Activated T-cell treated with anti-CD3 and anti-CD28 coated beads, Interleukin-2, amount 50 U/mL, for 72 hours (primary cell): ENCODE measurements around the gene ZNF408. TPM values are rescaled to one million over a fixed set of nuclear protein-coding genes. Genes with fewer than 3 reads are reported as not detected.

Experiments used
- ATAC-seq, 2 donors: fragments of 150-1000 bp; cut with Tn5 transposase; replicated peaks in 1 of 2; 2 replicates each; pipeline ENCODE4 v1.10.0; 2021; ENCODE audit warnings: moderate library complexity in 2 of 2, mild to moderate bottlenecking in 1 of 2
- DNase-seq, 2 donors: peaks; one replicate each; pipeline ENCODE4 v3.0.0; 2021 to 2022; ENCODE audit warnings: mixed read lengths in 1 of 2
- H3K27ac Mint-ChIP-seq: one replicate; pipeline ENCODE4 v1.8.0; 2022; ENCODE audit warnings: mild to moderate bottlenecking, moderate library complexity, mixed read lengths
- H3K27me3 Mint-ChIP-seq: one replicate; pipeline ENCODE4 v1.8.0; 2022; ENCODE audit warnings: low read depth, mixed read lengths
- H3K36me3 Mint-ChIP-seq, 2 donors: one replicate each; pipeline ENCODE4 v1.8.0; 2022; ENCODE audit warnings: mixed read lengths in 2 of 2, mild to moderate bottlenecking in 1 of 2; ENCODE audit not compliant: insufficient read depth in 2 of 2
- H3K4me1 Mint-ChIP-seq: one replicate; pipeline ENCODE4 v1.8.0; 2022; ENCODE audit warnings: low read depth, mixed read lengths
- H3K4me3 Mint-ChIP-seq, 2 donors: one replicate each; pipeline ENCODE4 v1.8.0; 2022; ENCODE audit warnings: mild to moderate bottlenecking in 2 of 2, mixed read lengths in 2 of 2, moderate library complexity in 2 of 2
- H3K9me3 Mint-ChIP-seq, 2 donors: one replicate each; pipeline ENCODE4 v1.8.0; 2022; ENCODE audit warnings: mixed read lengths in 2 of 2
- total RNA-seq, 2 donors: library from RNA; stranded (reverse); gene quantifications; one replicate each; pipeline ENCODE4 v1.2.3, GENCODE V29; 2022

The ZNF408 gene
- total RNA-seq = 10 to 100 TPM; 17.8 to 18.2 TPM

- Mint-ChIP-seq H3K4me3 (peak within 1 kb of the TSS; percentile 96 to 99), H3K9me3 (no peaks in the 10 kb centered on the region), H3K27me3 (no peaks in the 10 kb centered on the region), H3K4me1 (peaks cover 39% of the 10 kb centered on the region), H3K27ac (peak within 1 kb of the TSS; percentile 94), H3K36me3 (peaks cover 5 to 8% of the 10 kb centered on the region in 2 donors)
- ATAC-seq (peak; percentile 93 to 94), DNase-seq (peak; percentile 99 to 100)
Observed at GRCh38 chr11:46700241-46701077, at the start of gene ZNF408, which contains the start of gene ARHGAP1. Gene ZNF408 (plus strand): TSS chr11:46701031. CDS start chr11:46701048, 17 bp downstream. Gene ARHGAP1 (minus strand): TSS chr11:46700619. CDS start chr11:46696107, 4,512 bp downstream.

GRCh38 chr11:46655631-46656030 is 45.2 kb upstream of the ZNF408 start:
- no peaks in the 10 kb centered on the region for H3K9me3 Mint-ChIP-seq
- no peak overlapping the region for H3K27ac Mint-ChIP-seq
- H3K4me1 Mint-ChIP-seq = no peaks in the 10 kb centered on the region
- no peaks in the 10 kb centered on the region for H3K27me3 Mint-ChIP-seq
- peaks cover 4 to 17% of the 10 kb centered on the region in 2 donors for H3K36me3 Mint-ChIP-seq
- no peak for ATAC-seq
- no peak overlapping the region for H3K4me3 Mint-ChIP-seq
- no peak for DNase-seq

GRCh38 chr11:46657186-46657585 is 43.6 kb upstream of the ZNF408 start:
- DNase-seq (no peak), ATAC-seq (no peak)
- Mint-ChIP-seq H3K27ac (no peak overlapping the region), H3K9me3 (no peaks in the 10 kb centered on the region), H3K36me3 (peaks cover 4 to 11% of the 10 kb centered on the region in 2 donors), H3K27me3 (no peaks in the 10 kb centered on the region), H3K4me3 (no peak overlapping the region), H3K4me1 (no peaks in the 10 kb centered on the region)

DNA sequence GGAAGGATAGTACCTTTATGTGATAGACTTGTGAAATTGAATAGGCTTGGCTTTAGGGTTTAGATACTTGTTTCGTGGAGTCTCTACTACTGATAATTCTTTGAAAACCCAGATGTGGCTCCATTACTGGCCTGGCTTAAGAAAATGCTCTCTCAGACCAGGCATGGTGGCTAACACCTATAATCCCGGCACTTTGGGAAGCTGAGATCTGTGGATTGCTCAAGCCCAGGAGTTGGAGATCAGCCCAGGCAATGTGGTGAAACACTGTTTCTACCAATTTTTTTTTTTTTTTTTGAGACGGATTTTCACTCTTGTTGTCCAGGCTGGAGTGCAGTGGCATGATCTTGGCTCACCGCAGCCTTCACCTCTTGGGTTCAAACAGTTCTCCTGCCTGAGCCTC is 42.6 kb upstream of the ZNF408 start:
- H3K4me3 Mint-ChIP-seq = no peak overlapping the region
- H3K27ac Mint-ChIP-seq = no peak overlapping the region
- ATAC-seq = no peak
- no peak for DNase-seq
- H3K27me3 Mint-ChIP-seq = no peaks in the 10 kb centered on the region
- H3K36me3 Mint-ChIP-seq = peaks cover 4 to 11% of the 10 kb centered on the region in 2 donors
- H3K9me3 Mint-ChIP-seq = no peaks in the 10 kb centered on the region
- no peaks in the 10 kb centered on the region for H3K4me1 Mint-ChIP-seq

GRCh38 chr11:46659908-46660307 is 40.9 kb upstream of the ZNF408 start:
- DNase-seq = no peak
- Mint-ChIP-seq H3K4me3 (no peak overlapping the region), H3K36me3 (peaks cover 4 to 14% of the 10 kb centered on the region in 2 donors), H3K27ac (no peak overlapping the region), H3K9me3 (no peaks in the 10 kb centered on the region), H3K4me1 (no peaks in the 10 kb centered on the region), H3K27me3 (no peaks in the 10 kb centered on the region)
- no peak for ATAC-seq

GRCh38 chr11:46661836-46662235 is 39.0 kb upstream of the ZNF408 start:
- no peak overlapping the region for H3K27ac Mint-ChIP-seq
- no peaks in the 10 kb centered on the region for H3K4me1 Mint-ChIP-seq
- H3K27me3 Mint-ChIP-seq = no peaks in the 10 kb centered on the region
- no peak overlapping the region for H3K4me3 Mint-ChIP-seq
- ATAC-seq (no peak), DNase-seq (no peak)
- no peaks in the 10 kb centered on the region for H3K9me3 Mint-ChIP-seq
- H3K36me3 Mint-ChIP-seq = peaks cover 4 to 16% of the 10 kb centered on the region in 2 donors

GRCh38 chr11:46662366-46662765 is 38.5 kb upstream of the ZNF408 start:
- DNase-seq (no peak), ATAC-seq (no peak)
- H3K4me3 Mint-ChIP-seq = no peak overlapping the region
- H3K27me3 Mint-ChIP-seq = no peaks in the 10 kb centered on the region
- H3K27ac Mint-ChIP-seq = no peak overlapping the region
- H3K9me3 Mint-ChIP-seq = no peaks in the 10 kb centered on the region
- H3K4me1 Mint-ChIP-seq = no peaks in the 10 kb centered on the region
- H3K36me3 Mint-ChIP-seq = peaks cover 4 to 17% of the 10 kb centered on the region in 2 donors

DNA sequence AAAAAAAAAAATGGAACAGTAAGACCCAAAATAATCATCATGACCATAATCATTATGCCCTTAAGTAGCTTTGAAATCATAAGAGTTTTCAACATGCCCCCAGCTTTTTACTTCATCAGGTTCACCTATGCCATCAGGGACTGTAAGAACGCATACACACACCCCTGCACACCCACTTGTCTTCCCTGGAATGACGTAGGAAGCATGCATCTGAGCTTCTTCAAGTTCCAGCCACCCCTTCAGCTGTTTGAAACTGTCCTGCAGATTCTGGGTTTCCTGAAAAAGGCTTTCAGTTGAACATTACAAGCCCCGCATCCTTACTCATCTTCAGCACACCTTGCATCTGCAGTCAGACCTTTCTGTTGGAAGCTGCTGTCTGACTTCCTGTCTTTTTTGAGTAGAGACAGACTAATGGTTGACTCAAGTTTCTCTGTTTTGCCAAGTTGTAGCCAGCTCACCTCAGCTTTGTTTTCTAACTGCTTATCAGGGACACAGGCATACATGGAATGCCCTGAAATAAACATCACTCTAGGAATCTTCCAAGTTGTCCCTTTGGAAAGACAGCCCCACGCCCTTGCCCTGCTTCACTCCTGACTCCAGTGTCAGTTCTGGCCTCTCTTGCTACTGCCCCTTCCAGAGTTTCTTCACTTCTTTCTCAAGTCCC is 37.4 kb upstream of the ZNF408 start:
- DNase-seq (no peak), ATAC-seq (no peak)
- Mint-ChIP-seq H3K4me3 (no peak overlapping the region), H3K27me3 (no peaks in the 10 kb centered on the region), H3K9me3 (no peaks in the 10 kb centered on the region), H3K4me1 (no peaks in the 10 kb centered on the region), H3K27ac (peak overlapping the region; percentile 88), H3K36me3 (peaks cover 4 to 17% of the 10 kb centered on the region in 2 donors)

GRCh38 chr11:46664612-46665011 is 36.2 kb upstream of the ZNF408 start:
- peaks cover 1 to 17% of the 10 kb centered on the region in 2 donors for H3K36me3 Mint-ChIP-seq
- H3K9me3 Mint-ChIP-seq = no peaks in the 10 kb centered on the region
- DNase-seq (no peak), ATAC-seq (no peak)
- peaks cover 11% of the 10 kb centered on the region for H3K4me1 Mint-ChIP-seq
- no peak overlapping the region for H3K27ac Mint-ChIP-seq
- no peak overlapping the region for H3K4me3 Mint-ChIP-seq
- no peaks in the 10 kb centered on the region for H3K27me3 Mint-ChIP-seq

DNA sequence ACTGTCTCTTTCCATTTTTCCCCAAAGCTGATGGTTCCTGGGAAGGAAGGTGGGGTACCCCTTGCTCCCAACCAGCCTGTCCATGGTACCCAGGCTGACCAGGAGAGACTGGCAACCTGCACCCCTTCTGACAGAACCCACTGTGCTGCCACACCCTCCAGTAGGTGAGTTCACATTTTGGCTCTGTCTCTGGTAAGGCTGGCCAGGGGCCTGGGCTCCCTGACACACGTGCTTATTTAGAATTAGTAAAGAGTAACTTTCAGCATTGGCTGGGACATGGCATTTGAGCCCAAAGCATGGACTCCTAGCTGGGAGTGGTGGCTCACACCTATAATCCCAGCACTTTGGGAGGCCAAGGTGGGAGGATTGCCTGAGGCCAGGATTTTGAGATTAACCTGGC is 35.5 kb upstream of the ZNF408 start:
- Mint-ChIP-seq H3K4me1 (peaks cover 18% of the 10 kb centered on the region), H3K27me3 (no peaks in the 10 kb centered on the region), H3K27ac (no peak overlapping the region), H3K9me3 (no peaks in the 10 kb centered on the region), H3K4me3 (no peak overlapping the region), H3K36me3 (peaks cover 3 to 9% of the 10 kb centered on the region in 2 donors)
- DNase-seq (no peak), ATAC-seq (no peak)

GRCh38 chr11:46666516-46666915 is 34.3 kb upstream of the ZNF408 start:
- H3K9me3 Mint-ChIP-seq = no peaks in the 10 kb centered on the region
- H3K27ac Mint-ChIP-seq = no peak overlapping the region
- DNase-seq (no peak), ATAC-seq (no peak)
- peaks cover 29% of the 10 kb centered on the region for H3K4me1 Mint-ChIP-seq
- H3K27me3 Mint-ChIP-seq = no peaks in the 10 kb centered on the region
- peaks cover 3 to 10% of the 10 kb centered on the region in 2 donors for H3K36me3 Mint-ChIP-seq
- H3K4me3 Mint-ChIP-seq = no peak overlapping the region

- ATAC-seq = no peak
- peak overlapping the region; percentile 46 for H3K27ac Mint-ChIP-seq
- H3K27me3 Mint-ChIP-seq = no peaks in the 10 kb centered on the region
- H3K4me3 Mint-ChIP-seq = no peak overlapping the region
- DNase-seq = no peak
- peaks cover 3 to 10% of the 10 kb centered on the region in 2 donors for H3K36me3 Mint-ChIP-seq
- no peaks in the 10 kb centered on the region for H3K9me3 Mint-ChIP-seq
- H3K4me1 Mint-ChIP-seq = peaks cover 35% of the 10 kb centered on the region
Observed at GRCh38 chr11:46667043-46667481, 33.8 kb upstream of the ZNF408 start.

DNA sequence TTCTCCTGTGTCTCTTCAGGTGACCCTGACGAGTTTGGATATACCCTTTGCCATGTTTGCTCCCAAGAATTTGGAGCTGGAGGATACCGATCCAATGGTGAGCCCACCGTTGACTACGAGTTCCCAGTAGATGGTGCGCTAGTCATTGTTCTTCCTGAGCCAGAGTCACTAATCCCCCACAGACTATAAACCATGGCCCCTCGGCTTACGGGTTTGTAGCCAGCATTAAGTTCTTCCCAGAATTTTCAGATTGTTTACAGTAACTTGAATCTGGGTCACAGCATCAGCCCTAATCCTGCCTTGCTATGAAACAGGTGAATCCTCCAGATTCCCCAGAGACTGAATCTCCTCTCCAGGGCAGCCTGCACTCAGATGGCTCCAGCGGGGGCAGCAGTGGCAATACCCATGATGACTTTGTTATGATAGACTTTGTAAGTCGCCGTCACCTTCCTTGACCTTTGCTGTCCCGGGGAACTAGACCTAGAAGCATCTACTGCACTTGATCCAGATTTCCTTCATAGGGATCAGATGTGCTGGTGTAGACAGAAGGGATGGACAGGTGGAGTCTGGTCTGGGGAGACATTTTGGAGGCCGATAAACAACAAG is 32.2 kb upstream of the ZNF408 start:
- H3K9me3 Mint-ChIP-seq = no peaks in the 10 kb centered on the region

More for the DNA sequence above, 32.2 kb upstream of the ZNF408 start:
- peaks cover 5 to 14% of the 10 kb centered on the region in 2 donors for H3K36me3 Mint-ChIP-seq
- H3K4me1 Mint-ChIP-seq = peaks cover 46% of the 10 kb centered on the region
- no peak overlapping the region for H3K4me3 Mint-ChIP-seq
- DNase-seq = no peak
- H3K27ac Mint-ChIP-seq = no peak overlapping the region
- no peaks in the 10 kb centered on the region for H3K27me3 Mint-ChIP-seq
- ATAC-seq = no peak
